GM12801 (cell line): ENCODE results near the gene VPS35.

Experiments
- TF ChIP-seq, protein P1 (sequence below): IDR thresholded peaks from one replicate; pipeline ENCODE4 v1.5.1; 2011; ENCODE audit warnings: control low read depth; ENCODE audit not compliant: insufficient read length; ENCODE audit errors: extremely low read depth

The VPS35 gene

DNA sequence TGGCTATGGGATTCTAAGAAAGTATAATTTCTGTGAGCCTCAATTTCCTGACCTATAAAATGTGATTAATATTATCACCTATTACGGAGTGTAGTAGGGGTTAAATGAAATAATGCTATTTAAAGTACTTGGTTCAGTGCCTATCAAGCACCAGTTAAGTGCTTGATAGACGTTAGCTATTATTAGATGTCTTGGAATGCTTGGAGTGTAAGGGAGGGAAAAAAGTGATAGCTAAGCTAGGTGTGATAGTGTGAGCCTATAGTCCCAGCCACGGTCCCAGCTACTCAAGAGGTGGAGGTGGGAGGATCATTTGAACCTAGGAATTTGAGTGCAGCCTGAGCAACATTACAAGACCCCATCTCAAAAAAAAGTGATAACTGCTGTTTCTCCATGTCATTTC, 8.0 kb upstream of the VPS35 start:
- TF ChIP-seq, protein P1, sequence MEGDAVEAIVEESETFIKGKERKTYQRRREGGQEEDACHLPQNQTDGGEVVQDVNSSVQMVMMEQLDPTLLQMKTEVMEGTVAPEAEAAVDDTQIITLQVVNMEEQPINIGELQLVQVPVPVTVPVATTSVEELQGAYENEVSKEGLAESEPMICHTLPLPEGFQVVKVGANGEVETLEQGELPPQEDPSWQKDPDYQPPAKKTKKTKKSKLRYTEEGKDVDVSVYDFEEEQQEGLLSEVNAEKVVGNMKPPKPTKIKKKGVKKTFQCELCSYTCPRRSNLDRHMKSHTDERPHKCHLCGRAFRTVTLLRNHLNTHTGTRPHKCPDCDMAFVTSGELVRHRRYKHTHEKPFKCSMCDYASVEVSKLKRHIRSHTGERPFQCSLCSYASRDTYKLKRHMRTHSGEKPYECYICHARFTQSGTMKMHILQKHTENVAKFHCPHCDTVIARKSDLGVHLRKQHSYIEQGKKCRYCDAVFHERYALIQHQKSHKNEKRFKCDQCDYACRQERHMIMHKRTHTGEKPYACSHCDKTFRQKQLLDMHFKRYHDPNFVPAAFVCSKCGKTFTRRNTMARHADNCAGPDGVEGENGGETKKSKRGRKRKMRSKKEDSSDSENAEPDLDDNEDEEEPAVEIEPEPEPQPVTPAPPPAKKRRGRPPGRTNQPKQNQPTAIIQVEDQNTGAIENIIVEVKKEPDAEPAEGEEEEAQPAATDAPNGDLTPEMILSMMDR = no peak

DNA sequence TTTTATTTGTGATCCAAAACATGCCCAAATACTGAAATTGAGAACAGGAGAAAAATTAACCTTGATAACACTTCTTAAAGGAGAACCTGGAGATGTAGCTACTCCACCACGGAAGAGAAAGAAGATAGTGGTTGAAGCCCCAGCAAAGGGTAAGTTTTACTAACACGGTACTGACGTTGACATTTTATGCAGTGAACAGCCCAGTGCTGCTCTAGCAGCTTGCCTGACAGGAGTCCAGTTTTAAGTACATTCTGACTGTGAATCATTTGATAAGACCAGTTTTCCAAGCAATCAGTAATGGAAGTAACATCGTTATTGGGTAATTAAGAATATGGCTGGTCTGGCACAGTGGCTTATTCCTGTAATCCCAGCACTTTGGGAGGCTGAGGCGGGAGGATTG, 7.0 kb upstream of the VPS35 start:
- TF ChIP-seq, protein P1 = no peak

DNA sequence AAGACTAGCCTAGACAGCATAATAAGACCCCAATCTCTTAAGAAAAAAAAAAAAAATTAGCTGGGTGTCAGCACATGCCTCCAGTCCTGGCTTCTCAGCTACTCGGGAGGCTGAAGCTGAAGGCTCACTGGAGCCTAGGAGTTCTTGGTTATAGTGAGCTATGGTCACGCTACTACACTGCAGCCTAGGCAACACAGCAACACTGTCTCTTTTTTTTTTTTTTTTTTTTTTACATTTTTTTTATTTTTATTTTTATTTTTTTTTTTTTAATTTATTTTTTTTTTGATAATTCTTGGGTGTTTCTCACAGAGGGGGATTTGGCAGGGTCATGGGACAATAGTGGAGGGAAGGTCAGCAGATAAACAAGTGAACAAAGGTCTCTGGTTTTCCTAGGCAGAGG, 4.6 kb upstream of the VPS35 start:
- TF ChIP-seq, protein P1 = no peak

DNA sequence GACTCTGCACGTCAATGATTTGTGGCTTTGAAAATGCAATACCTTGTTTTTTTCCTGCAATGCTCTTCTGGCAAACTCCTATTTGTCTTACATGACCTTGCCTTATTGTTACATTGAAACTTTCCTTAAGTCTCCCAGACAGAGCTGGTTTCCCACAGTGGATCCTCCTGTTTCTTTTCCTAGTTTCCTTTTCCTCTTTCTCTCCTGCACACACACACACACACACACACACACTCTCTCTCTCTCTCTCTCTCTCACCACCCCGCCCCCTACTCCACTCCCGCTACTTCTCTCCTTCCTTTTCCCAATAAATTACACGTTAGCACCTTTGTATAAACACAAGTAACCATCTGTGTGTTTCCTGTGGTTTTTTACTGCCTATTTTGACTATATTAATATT, 2.7 kb upstream of the VPS35 start:
- TF ChIP-seq, protein P1 = no peak

DNA sequence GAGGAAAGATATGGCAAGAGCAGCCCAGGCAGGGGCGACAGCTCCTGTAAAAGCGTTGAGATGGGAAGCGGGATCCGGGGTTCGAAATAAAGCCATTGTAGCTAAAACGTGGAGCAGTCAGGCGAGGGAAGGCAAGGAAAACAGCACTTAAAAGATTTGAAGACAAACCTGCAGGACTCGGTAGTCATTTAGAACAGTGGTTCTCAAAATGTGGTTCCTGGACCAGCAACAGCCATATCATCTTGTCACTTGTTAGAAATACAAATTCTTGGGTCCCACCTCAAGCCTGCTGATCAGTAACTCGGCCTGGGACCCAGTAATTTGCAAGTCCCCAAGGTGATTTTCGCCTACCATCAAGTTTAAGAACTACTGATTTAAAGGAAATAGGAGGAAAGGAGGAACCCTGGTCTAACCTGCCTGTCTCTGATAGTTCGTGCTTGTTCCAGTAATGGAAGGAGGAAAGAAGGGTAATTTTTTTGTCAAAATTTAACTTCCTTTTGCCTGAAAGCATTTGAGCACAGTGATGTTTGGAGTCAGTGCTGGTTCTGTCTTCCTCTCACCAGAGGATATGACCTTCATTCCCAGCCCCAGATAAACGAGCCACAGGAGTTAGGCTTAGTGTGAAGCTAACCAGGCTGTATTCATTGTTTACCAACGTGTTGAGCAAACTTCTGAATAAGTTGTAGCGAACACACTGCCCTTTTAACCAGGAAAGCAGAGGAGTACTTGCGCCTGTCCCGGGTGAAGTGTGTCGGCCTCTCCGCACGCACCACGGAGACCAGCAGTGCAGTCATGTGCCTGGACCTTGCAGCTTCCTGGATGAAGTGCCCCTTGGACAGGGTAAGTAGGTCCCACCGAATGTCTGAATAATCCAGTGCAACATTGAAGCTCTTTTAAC, 1.6 kb upstream of the VPS35 start:
- TF ChIP-seq, protein P1 = no peak

- TF ChIP-seq, protein P1 = no peak
These were observed 645 bp upstream of the VPS35 start, which contains the start of gene ORC6 for GRCh38 chr16:46689365-46690280. Gene ORC6 (plus strand): TSS chr16:46689659. CDS start chr16:46689706, 47 bp downstream.

- TF ChIP-seq, protein P1 = no peak
These were observed 801 bp downstream of the VPS35 start for GRCh38 chr16:46688101-46688653.
